ENCODE measurements around the gene ACSBG1. TPM values are rescaled to one million over a fixed set of nuclear protein-coding genes. Genes with fewer than 3 reads are reported as not detected.
"Not testable (repeated sequence)": the region's sequence is repeated elsewhere in the genome, so short reads cannot be mapped to it uniquely, and the experiment has no call there.

The ACSBG1 gene
- total RNA-seq, 2 experiments from 2014 or later, result 0.02 TPM; not detected in 1

DNA sequence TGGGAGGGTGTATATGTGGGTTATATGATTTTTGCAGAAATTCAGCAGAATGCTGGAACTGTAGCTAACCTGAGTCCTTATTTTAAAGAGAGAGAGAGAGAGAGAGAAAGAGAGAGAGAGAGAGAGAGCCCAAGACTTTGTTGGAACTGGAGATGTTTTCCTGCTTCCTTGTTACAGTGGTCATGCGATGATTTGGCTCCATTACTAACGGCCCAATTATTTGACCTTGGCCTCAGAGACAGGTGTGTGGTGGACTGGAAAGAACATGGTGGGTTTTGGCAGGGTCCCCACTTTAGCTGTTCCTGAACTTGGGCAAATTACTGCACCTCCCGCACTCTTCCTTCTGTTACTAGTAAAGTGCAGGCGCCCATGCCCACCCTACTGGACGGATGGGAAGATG lies 14.8 kb upstream of the ACSBG1 start:
- DNase-seq (no peak), ATAC-seq (no peak)
- Mint-ChIP-seq H3K36me3 (ENCODE audit: low read depth) (no peaks in the 10 kb centered on the region), H3K4me1 (no peaks in the 10 kb centered on the region), H3K4me3 (no peak overlapping the region), H3K27ac (no peak overlapping the region), H3K27me3 (no peaks in the 10 kb centered on the region), H3K9me3 (ENCODE audit: low read depth) (no peaks in the 10 kb centered on the region)
- ChIA-PET POLR2A (no interaction called here), CTCF (no interaction called here)
- intact Hi-C loops (cut with DNase I, micrococcal nuclease), result no loop called here

GRCh38 chr15:78247911-78248310 lies 13.5 kb upstream of the ACSBG1 start:
- ChIA-PET POLR2A (no interaction called here), CTCF (interaction anchor here (0.6 kb wide), 1 partner anchor 1154 kb away, joined by 3 read pairs; no protein-coding TSS in a partner anchor)
- no peak overlapping the region for H3K4me3 Mint-ChIP-seq

GRCh38 chr15:78245976-78246620 lies 11.7 kb upstream of the ACSBG1 start:
- intact Hi-C loops (cut with DNase I, micrococcal nuclease); H3K36me3 Mint-ChIP-seq (ENCODE audit: low read depth); POLR2A ChIA-PET; H3K4me3 Mint-ChIP-seq; H3K9me3 Mint-ChIP-seq (ENCODE audit: low read depth); ATAC-seq; DNase-seq; H3K27ac Mint-ChIP-seq; H3K4me1 Mint-ChIP-seq; H3K27me3 Mint-ChIP-seq: not testable (repeated sequence)
- CTCF ChIA-PET, result interaction anchor here (0.6 to 1.6 kb wide), 3 partner anchors 51 to 287 kb away, joined by 3 to 5 read pairs (median 4); no protein-coding TSS in a partner anchor

More at GRCh38 chr15:78247911-78248310, 13.5 kb upstream of the ACSBG1 start:
- no peaks in the 10 kb centered on the region for H3K36me3 Mint-ChIP-seq (ENCODE audit: low read depth)
- H3K27me3 Mint-ChIP-seq, result no peaks in the 10 kb centered on the region
- no peaks in the 10 kb centered on the region for H3K4me1 Mint-ChIP-seq
- no peaks in the 10 kb centered on the region for H3K9me3 Mint-ChIP-seq (ENCODE audit: low read depth)
- DNase-seq (no peak), ATAC-seq (no peak)
- H3K27ac Mint-ChIP-seq, result no peak overlapping the region
- intact Hi-C loops (cut with DNase I, micrococcal nuclease), result no loop called here

- intact Hi-C loops (cut with DNase I, micrococcal nuclease); ATAC-seq; H3K4me3 Mint-ChIP-seq; H3K27me3 Mint-ChIP-seq; POLR2A ChIA-PET; H3K4me1 Mint-ChIP-seq; DNase-seq; H3K9me3 Mint-ChIP-seq (ENCODE audit: low read depth); H3K27ac Mint-ChIP-seq; H3K36me3 Mint-ChIP-seq (ENCODE audit: low read depth): not testable (repeated sequence)
- CTCF ChIA-PET, result interaction anchor here (1.2 to 1.6 kb wide), 2 partner anchors 50 to 287 kb away, joined by 4 to 5 read pairs; no protein-coding TSS in a partner anchor
Observed at GRCh38 chr15:78245392-78245791, 11.0 kb upstream of the ACSBG1 start.

DNA sequence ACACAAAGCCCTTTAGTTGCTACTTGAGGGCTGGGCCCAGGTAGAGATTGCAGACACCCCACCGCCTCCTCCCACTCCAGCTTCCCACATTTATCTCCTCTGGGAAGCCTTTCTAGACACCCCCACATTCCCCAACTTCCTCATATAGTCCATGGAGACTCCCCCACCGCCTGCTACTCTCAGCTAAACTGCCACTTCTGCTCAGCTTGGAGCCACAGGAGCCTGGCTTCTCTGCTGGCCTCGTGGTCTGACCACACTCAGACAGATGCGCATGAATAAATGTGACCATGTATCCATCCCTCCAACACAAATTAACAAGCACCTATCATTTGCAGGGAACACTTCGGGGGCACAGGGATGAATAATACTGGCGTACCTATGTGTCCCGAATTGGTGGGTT lies 10.5 kb upstream of the ACSBG1 start:
- ChIA-PET POLR2A (no interaction called here), CTCF (interaction anchor here (0.7 to 1.6 kb wide), 3 partner anchors 49 to 286 kb away, joined by 3 to 5 read pairs (median 4); no protein-coding TSS in a partner anchor)
- Mint-ChIP-seq H3K9me3 (ENCODE audit: low read depth) (no peaks in the 10 kb centered on the region), H3K27ac (no peak overlapping the region), H3K4me1 (no peaks in the 10 kb centered on the region), H3K36me3 (ENCODE audit: low read depth) (no peaks in the 10 kb centered on the region), H3K27me3 (no peaks in the 10 kb centered on the region), H3K4me3 (no peak overlapping the region)
- intact Hi-C loops (cut with DNase I, micrococcal nuclease), result loop anchor here in 1 of 2 experiments (5.0 kb wide), 1 partner anchor 118 kb away; no protein-coding TSS in a partner anchor
- no peak for DNase-seq
- ATAC-seq, result no peak

GRCh38 chr15:78244101-78244500 lies 9.7 kb upstream of the ACSBG1 start:
- H3K27me3 Mint-ChIP-seq, result no peaks in the 10 kb centered on the region

DNA sequence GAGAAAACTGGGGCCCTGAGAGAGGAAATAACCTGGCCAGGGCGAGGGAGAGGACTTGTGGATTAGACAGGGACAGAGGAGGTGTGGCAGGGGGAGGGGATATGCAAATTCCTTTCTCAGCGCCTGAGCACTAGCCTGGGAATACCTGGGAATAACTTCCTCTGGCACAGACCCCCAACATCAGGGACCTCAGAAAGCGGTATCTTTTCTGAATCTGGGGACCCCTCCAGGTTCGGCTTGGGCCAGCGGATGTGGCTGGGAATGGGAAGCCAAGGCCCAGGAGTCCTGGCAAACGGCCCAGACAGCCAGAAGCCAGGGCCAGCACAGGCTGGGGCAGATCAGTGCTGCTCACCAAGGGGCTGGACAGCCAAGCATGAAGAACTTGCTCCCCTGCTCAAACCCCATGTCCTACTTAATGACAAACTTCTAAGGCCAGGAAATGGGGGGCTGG lies 9.2 kb upstream of the ACSBG1 start:
- Mint-ChIP-seq H3K4me1 (no peaks in the 10 kb centered on the region), H3K27me3 (no peaks in the 10 kb centered on the region), H3K4me3 (no peak overlapping the region), H3K36me3 (ENCODE audit: low read depth) (no peaks in the 10 kb centered on the region), H3K9me3 (ENCODE audit: low read depth) (no peaks in the 10 kb centered on the region), H3K27ac (no peak overlapping the region)
- no peak for ATAC-seq
- ChIA-PET CTCF (no interaction called here), POLR2A (no interaction called here)
- intact Hi-C loops (cut with DNase I, micrococcal nuclease), result loop anchor here in 1 of 2 experiments (5.0 kb wide), 1 partner anchor 116 kb away; no protein-coding TSS in a partner anchor
- DNase-seq, result no peak

More at GRCh38 chr15:78244101-78244500, 9.7 kb upstream of the ACSBG1 start:
- DNase-seq (no peak), ATAC-seq (no peak)
- ChIA-PET POLR2A (interaction anchor here (0.6 kb wide), 1 partner anchor 197 kb away, joined by 3 read pairs; no protein-coding TSS in a partner anchor), CTCF (interaction anchor here (0.5 to 1.6 kb wide), 3 partner anchors 202 to 285 kb away, joined by 3 to 5 read pairs (median 4); no protein-coding TSS in a partner anchor)
- no peaks in the 10 kb centered on the region for H3K4me1 Mint-ChIP-seq
- no peak overlapping the region for H3K27ac Mint-ChIP-seq
- no peak overlapping the region for H3K4me3 Mint-ChIP-seq
- H3K36me3 Mint-ChIP-seq (ENCODE audit: low read depth), result no peaks in the 10 kb centered on the region
- H3K9me3 Mint-ChIP-seq (ENCODE audit: low read depth), result no peaks in the 10 kb centered on the region
- intact Hi-C loops (cut with DNase I, micrococcal nuclease), result loop anchor here in 1 of 2 experiments (5.0 kb wide), 1 partner anchor 117 kb away; no protein-coding TSS in a partner anchor

GRCh38 chr15:78243058-78243457 lies 8.7 kb upstream of the ACSBG1 start:
- ChIA-PET POLR2A (no interaction called here), CTCF (interaction anchor here (0.9 to 5.1 kb wide), 5 partner anchors 13 to 249 kb away, joined by 3 to 123 read pairs (median 16); partner anchors contain the start of gene CIB2)
- intact Hi-C loops (cut with DNase I, micrococcal nuclease), result loop anchor here in 1 of 2 experiments (5.0 kb wide), 1 partner anchor 116 kb away; no protein-coding TSS in a partner anchor
- no peaks in the 10 kb centered on the region for H3K9me3 Mint-ChIP-seq (ENCODE audit: low read depth)
- ATAC-seq (no peak), DNase-seq (no peak)
- H3K27me3 Mint-ChIP-seq, result no peaks in the 10 kb centered on the region
- no peaks in the 10 kb centered on the region for H3K36me3 Mint-ChIP-seq (ENCODE audit: low read depth)
- no peaks in the 10 kb centered on the region for H3K4me1 Mint-ChIP-seq
- no peak overlapping the region for H3K27ac Mint-ChIP-seq
- no peak overlapping the region for H3K4me3 Mint-ChIP-seq

- no peaks in the 10 kb centered on the region for H3K36me3 Mint-ChIP-seq (ENCODE audit: low read depth)
- POLR2A ChIA-PET, result interaction anchor here (0.9 kb wide), 1 partner anchor 16 kb away, joined by 5 read pairs; no protein-coding TSS in a partner anchor
- H3K27ac Mint-ChIP-seq, result no peak overlapping the region
- no peaks in the 10 kb centered on the region for H3K27me3 Mint-ChIP-seq
- H3K9me3 Mint-ChIP-seq (ENCODE audit: low read depth), result no peaks in the 10 kb centered on the region
- no peak overlapping the region for H3K4me3 Mint-ChIP-seq
- no peaks in the 10 kb centered on the region for H3K4me1 Mint-ChIP-seq
- ATAC-seq, result no peak
- peak; percentile 62 for DNase-seq
- CTCF ChIA-PET, result interaction anchor here (0.6 to 5.1 kb wide), 11 partner anchors 14 to 448 kb away, joined by 3 to 123 read pairs (median 4); partner anchors contain the start of gene CIB2
- intact Hi-C loops (cut with DNase I, micrococcal nuclease), result loop anchor here in 1 of 2 experiments (5.0 kb wide), 1 partner anchor 115 kb away; no protein-coding TSS in a partner anchor
Observed at GRCh38 chr15:78242128-78242527, 7.8 kb upstream of the ACSBG1 start.

DNA sequence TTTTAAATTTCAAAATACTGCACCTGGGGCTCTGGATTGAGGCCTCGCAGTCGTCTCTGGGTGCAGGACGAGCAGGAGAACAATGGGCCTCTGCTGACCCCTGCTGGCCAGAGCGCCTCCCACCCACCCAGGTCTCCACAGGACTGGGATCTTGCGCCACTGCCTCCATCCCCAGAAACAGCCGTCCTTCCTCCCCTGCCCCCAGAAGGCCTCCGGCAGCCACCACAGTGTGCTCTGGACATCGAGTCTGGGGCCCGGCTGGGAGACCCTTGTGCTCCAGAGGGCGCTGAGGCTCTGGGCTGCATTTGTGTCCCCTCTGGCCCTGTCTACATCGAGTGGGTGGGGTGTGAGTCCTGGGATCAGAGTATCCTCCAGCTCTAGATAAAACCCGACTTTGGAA lies 6.7 kb upstream of the ACSBG1 start:
- CTCF ChIA-PET, result interaction anchor here (0.5 to 5.1 kb wide), 38 partner anchors 9 to 1227 kb away, joined by 3 to 123 read pairs (median 5); partner anchors contain the start of genes CIB2 and IDH3A
- POLR2A ChIA-PET, result interaction anchor here (0.9 kb wide), 1 partner anchor 15 kb away, joined by 5 read pairs; no protein-coding TSS in a partner anchor

DNA sequence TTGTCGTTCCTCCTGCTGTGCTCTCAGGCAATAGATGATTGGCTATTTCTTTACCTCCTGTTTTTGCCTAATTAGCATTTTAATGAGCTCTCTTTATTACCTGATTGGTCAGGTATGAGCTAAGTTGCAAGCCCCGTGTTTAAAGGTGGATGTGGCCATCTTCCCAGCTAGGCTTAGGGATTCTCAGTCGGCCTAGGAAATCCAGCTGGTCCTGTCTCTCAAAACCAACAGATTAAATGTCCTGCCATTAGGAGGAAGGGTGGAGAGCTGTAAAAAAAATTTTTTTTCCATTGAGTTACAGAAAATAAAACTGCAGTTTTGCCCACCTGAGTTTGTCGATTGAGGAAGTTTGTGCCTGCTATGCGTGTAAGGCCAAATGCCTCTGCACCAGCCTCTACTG lies 5.4 kb upstream of the ACSBG1 start:
- intact Hi-C loops (cut with DNase I, micrococcal nuclease), result loop anchor here (2.0 to 5.0 kb wide), 3 partner anchors 113 to 329 kb away; no protein-coding TSS in a partner anchor
- Mint-ChIP-seq H3K4me3 (no peak overlapping the region), H3K36me3 (ENCODE audit: low read depth) (no peaks in the 10 kb centered on the region), H3K9me3 (ENCODE audit: low read depth) (no peaks in the 10 kb centered on the region), H3K27me3 (peaks cover 2% of the 10 kb centered on the region), H3K27ac (no peak overlapping the region), H3K4me1 (no peaks in the 10 kb centered on the region)
- DNase-seq, result no peak
- no peak for ATAC-seq
- ChIA-PET POLR2A (no interaction called here), CTCF (interaction anchor here (0.5 to 5.1 kb wide), 36 partner anchors 13 to 1091 kb away, joined by 3 to 123 read pairs (median 4); partner anchors contain the start of genes CIB2 and IDH3A)

More for the DNA sequence above, 6.7 kb upstream of the ACSBG1 start:
- H3K9me3 Mint-ChIP-seq (ENCODE audit: low read depth), result no peaks in the 10 kb centered on the region
- H3K36me3 Mint-ChIP-seq (ENCODE audit: low read depth), result no peaks in the 10 kb centered on the region
- H3K4me3 Mint-ChIP-seq, result no peak overlapping the region
- peak; percentile 93 for DNase-seq
- peak; percentile 96 for ATAC-seq
- H3K4me1 Mint-ChIP-seq, result no peaks in the 10 kb centered on the region
- intact Hi-C loops (cut with DNase I, micrococcal nuclease), result loop anchor here (1.0 to 5.0 kb wide), 9 partner anchors 46 to 331 kb away; partner anchors contain the start of gene CIB2 (in 1 of the 2)
- H3K27me3 Mint-ChIP-seq, result no peaks in the 10 kb centered on the region
- H3K27ac Mint-ChIP-seq, result no peak overlapping the region

All from activated CD4-positive, alpha-beta T cell treated with anti-CD3 and anti-CD28 coated beads for 36 hours (primary cell).